ENCODE measurements around the gene LARGE2. TPM values are rescaled to one million over a fixed set of nuclear protein-coding genes. Genes with fewer than 3 reads are reported as not detected.

LARGE2 gene
- polyA plus RNA-seq, 1 donor from 2014 or later = not detected

GRCh38 chr11:45897556-45897955 is 24.9 kb upstream of the LARGE2 start:
- peak overlapping the region; percentile 66 for H3K9ac ChIP-seq (ENCODE audit: low read length)
- no peak overlapping the region for H2AFZ ChIP-seq (ENCODE audit: low read depth, low read length)
- no peaks in the 10 kb centered on the region for H3K9me3 ChIP-seq (ENCODE audit: low read length)
- no peaks in the 10 kb centered on the region for H3K27me3 ChIP-seq (ENCODE audit: insufficient read depth, low read depth, low read length)
- H3K79me2 ChIP-seq (replicated peaks; ENCODE audit: insufficient read depth, low read length) = peaks cover 25% of the 10 kb centered on the region
- H3K27ac ChIP-seq (ENCODE audit: low read length) = no peak overlapping the region
- no peak overlapping the region for H3K4me3 ChIP-seq (ENCODE audit: low read length)
- no peaks in the 10 kb centered on the region for H3F3A ChIP-seq (ENCODE audit: insufficient read depth, low read length, poor library complexity, severe bottlenecking)
- H3K4me2 ChIP-seq (ENCODE audit: low read length) = no peak overlapping the region
- H4K20me1 ChIP-seq (ENCODE audit: insufficient read depth) = no peaks in the 10 kb centered on the region
- TF ChIP-seq EZH2 (IDR thresholded peaks at IDR 0.05; ENCODE audit: borderline replicate concordance, insufficient read depth, low read length, poor library complexity, severe bottlenecking) (no peak), REST (IDR thresholded peaks at IDR 0.05; ENCODE audit: borderline replicate concordance) (no peak), MXI1 (conservative IDR thresholded peaks at IDR 0.05; ENCODE audit: poor library complexity, severe bottlenecking) (no peak), CTCF (IDR thresholded peaks at IDR 0.05; ENCODE audit: poor library complexity, severe bottlenecking) (no peak), SMC3 (conservative IDR thresholded peaks at IDR 0.05; ENCODE audit: poor library complexity) (no peak), EP300 (conservative IDR thresholded peaks at IDR 0.05; ENCODE audit: poor library complexity, severe bottlenecking) (no peak), TAF1 (IDR thresholded peaks at IDR 0.05; ENCODE audit: low read depth) (no peak), RAD21 (conservative IDR thresholded peaks at IDR 0.05) (no peak), POLR2AphosphoS5 (IDR thresholded peaks at IDR 0.05) (no peak)
- no peaks in the 10 kb centered on the region for H3K9me2 ChIP-seq (ENCODE audit: insufficient read depth, low read length)
- no peaks in the 10 kb centered on the region for H3K36me3 ChIP-seq (ENCODE audit: insufficient read depth, low read length)

- peak overlapping the region; percentile 84 for H3K9ac ChIP-seq (ENCODE audit: low read length)
- no peak overlapping the region for H2AFZ ChIP-seq (ENCODE audit: low read depth, low read length)
- no peaks in the 10 kb centered on the region for H3K9me2 ChIP-seq (ENCODE audit: insufficient read depth, low read length)
- H3K79me2 ChIP-seq (replicated peaks; ENCODE audit: insufficient read depth, low read length) = peaks cover 35% of the 10 kb centered on the region
- peak overlapping the region; percentile 67 for H3K4me2 ChIP-seq (ENCODE audit: low read length)
- peak overlapping the region; percentile 97 for H3K27ac ChIP-seq (ENCODE audit: low read length)
- H3K27me3 ChIP-seq (ENCODE audit: insufficient read depth, low read depth, low read length) = no peaks in the 10 kb centered on the region
- H4K20me1 ChIP-seq (ENCODE audit: insufficient read depth) = peaks cover 3% of the 10 kb centered on the region
- no peaks in the 10 kb centered on the region for H3K36me3 ChIP-seq (ENCODE audit: insufficient read depth, low read length)
- no peaks in the 10 kb centered on the region for H3F3A ChIP-seq (ENCODE audit: insufficient read depth, low read length, poor library complexity, severe bottlenecking)
- TF ChIP-seq MXI1 (conservative IDR thresholded peaks at IDR 0.05; ENCODE audit: poor library complexity, severe bottlenecking) (no peak), REST (IDR thresholded peaks at IDR 0.05; ENCODE audit: borderline replicate concordance) (no peak), POLR2AphosphoS5 (IDR thresholded peaks at IDR 0.05) (no peak), CTCF (IDR thresholded peaks at IDR 0.05; ENCODE audit: poor library complexity, severe bottlenecking) (no peak), TAF1 (IDR thresholded peaks at IDR 0.05; ENCODE audit: low read depth) (no peak), SMC3 (conservative IDR thresholded peaks at IDR 0.05; ENCODE audit: poor library complexity) (no peak)
- H3K9me3 ChIP-seq (ENCODE audit: low read length) = no peaks in the 10 kb centered on the region
- peak overlapping the region; percentile 86 for H3K4me3 ChIP-seq (ENCODE audit: low read length)
Measured at GRCh38 chr11:45899086-45899447, 23.4 kb upstream of the LARGE2 start.

Measured in neural cell (in vitro differentiated cells).